ENCODE data around the gene NXNL1.

GRCh38 chr19:17504030-17504429, 43.3 kb upstream of the NXNL1 start:
- TF ChIP-seq CTCF (IDR thresholded peaks at IDR 0.05; ENCODE audit: low read depth, low read length, missing input control) (no peak), REST (IDR thresholded peaks at IDR 0.05) (no peak), MAX (IDR thresholded peaks at IDR 0.05) (no peak), TAF1 (conservative IDR thresholded peaks at IDR 0.05) (no peak), ATF3 (IDR thresholded peaks at IDR 0.05) (no peak), FOXA1 (IDR thresholded peaks at IDR 0.05) (no peak), EGR1 (IDR thresholded peaks at IDR 0.05; ENCODE audit: low read depth in 2 of 2) (no peak)
